ENCODE measurements around the gene OR4C16.

The OR4C16 gene, protein sequence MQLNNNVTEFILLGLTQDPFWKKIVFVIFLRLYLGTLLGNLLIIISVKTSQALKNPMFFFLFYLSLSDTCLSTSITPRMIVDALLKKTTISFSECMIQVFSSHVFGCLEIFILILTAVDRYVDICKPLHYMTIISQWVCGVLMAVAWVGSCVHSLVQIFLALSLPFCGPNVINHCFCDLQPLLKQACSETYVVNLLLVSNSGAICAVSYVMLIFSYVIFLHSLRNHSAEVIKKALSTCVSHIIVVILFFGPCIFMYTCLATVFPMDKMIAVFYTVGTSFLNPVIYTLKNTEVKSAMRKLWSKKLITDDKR

DNA sequence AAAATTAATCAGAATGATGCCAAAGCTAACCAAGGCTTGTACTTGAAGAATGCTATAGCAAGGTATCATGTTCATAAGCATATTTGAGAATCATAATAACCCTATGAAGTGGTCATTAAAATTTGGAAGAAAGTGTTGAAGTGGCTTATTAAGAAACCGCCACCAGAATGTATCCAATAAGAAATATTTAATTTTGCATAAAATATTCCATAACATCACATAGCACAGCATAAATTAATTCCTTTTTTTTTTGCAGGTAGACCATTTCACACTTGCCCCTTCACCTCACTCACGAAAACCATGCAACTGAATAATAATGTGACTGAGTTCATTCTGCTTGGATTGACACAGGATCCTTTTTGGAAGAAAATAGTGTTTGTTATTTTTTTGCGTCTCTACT, at the start of gene OR4C16:
Gene OR4C16 (plus strand): TSS at position 301 of the 400 bp plus-strand sequence. CDS start 0 bp downstream, at position 301.
- no peak for DNase-seq (ENCODE audit: low spot score)

DNA sequence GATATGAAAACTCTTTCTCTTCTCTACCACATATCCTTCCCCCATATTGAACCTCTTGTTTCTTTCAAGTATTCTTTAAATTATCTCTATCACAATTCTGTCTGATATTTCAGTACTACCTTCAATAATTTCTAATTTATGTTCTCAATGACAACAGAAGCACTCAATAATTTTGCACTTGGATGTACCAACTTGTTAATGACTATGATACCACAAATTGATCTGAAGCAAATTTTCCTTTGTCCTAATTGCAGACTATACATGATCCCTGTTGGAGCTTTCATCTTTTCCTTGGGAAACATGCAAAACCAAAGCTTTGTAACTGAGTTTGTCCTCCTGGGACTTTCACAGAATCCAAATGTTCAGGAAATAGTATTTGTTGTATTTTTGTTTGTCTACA, 17.8 kb upstream of the OR4C16 start, which contains the start of gene OR4C15:
Gene OR4C15 (plus strand): TSS at position 301 of the 400 bp plus-strand sequence. CDS start 0 bp downstream, at position 301.
- no peak for DNase-seq (ENCODE audit: low spot score)

DNA sequence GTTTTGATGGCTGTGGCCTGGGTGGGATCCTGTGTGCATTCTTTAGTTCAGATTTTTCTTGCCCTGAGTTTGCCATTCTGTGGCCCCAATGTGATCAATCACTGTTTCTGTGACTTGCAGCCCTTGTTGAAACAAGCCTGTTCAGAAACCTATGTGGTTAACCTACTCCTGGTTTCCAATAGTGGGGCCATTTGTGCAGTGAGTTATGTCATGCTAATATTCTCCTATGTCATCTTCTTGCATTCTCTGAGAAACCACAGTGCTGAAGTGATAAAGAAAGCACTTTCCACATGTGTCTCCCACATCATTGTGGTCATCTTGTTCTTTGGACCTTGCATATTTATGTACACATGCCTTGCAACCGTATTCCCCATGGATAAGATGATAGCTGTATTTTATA, 620 bp downstream of the OR4C16 start:
- no peak for DNase-seq (ENCODE audit: low spot score)

DNA sequence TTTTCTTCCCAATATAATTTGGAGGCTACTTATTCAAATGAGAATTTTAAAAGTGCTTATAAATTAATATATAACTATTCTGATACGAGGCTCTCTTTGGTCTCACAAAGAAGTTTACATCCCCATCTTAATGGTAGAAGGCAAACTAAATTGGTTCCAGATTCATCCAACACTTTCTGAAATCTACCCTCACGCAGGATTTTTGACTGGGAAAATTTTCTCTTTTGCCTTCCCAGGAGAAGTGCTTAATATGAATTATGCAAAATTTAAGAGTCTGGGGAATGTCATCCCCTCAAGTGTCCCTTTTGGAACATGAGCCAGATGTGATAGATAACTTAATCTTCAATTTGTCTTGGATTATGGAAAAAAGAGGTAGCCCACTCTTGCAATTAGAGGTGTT, 35.6 kb downstream of the OR4C16 start, which contains the start of gene OR4C11:
Gene OR4C11 (minus strand): TSS at position 101 of the 400 bp plus-strand sequence. CDS start 3,272 bp downstream, outside the sequence.
- DNase-seq (ENCODE audit: low spot score) = no peak
